C4-2B (cell line): ENCODE data around the gene OR10A4.

ENCODE experiments used
- CTCF ChIP-seq: fragments of 450-650 bp; conservative IDR thresholded peaks from 2 replicates; pipeline ENCODE4 v1.5.1; 2017; ENCODE audit warnings: mild to moderate bottlenecking
- ZFX ChIP-seq: fragments of 450-650 bp; IDR thresholded peaks from 2 replicates; pipeline ENCODE4 v1.6.1; 2017

GRCh38 chr11:6926208-6927029 is 50.0 kb downstream of the OR10A4 start, which contains the start of gene ZNF215:
- no peak for TF ChIP-seq CTCF
- peak; percentile 55; the same call in 1 of the 2 replicates for TF ChIP-seq ZFX
